GM18502 (cell line): ENCODE data around the gene MED12.

Experiments
- ATAC-seq: cut with Tn5 transposase; IDR thresholded peaks from one replicate; pipeline ENCODE4 v1.9.1; 2021; ENCODE audit warnings: mild to moderate bottlenecking; ENCODE audit not compliant: unreplicated experiment, poor library complexity

MED12 gene

GRCh38 chrX:71118032-71118984 lies at the start of gene MED12:
Gene MED12, plus strand, starts transcription at chrX:71118596. Its CDS starts 159 bp downstream, at chrX:71118755.
- ATAC-seq: peak; percentile 86

- ATAC-seq: no peak
Measured at GRCh38 chrX:71070531-71070930, 47.9 kb upstream of the MED12 start.

GRCh38 chrX:71081330-71082123 lies 36.9 kb upstream of the MED12 start:
- no peak for ATAC-seq

GRCh38 chrX:71082124-71082647 lies 36.2 kb upstream of the MED12 start:
- no peak for ATAC-seq

- ATAC-seq: no peak
Measured at GRCh38 chrX:71082822-71083221, 35.6 kb upstream of the MED12 start.

GRCh38 chrX:71085900-71086299 lies 32.5 kb upstream of the MED12 start:
- no peak for ATAC-seq

GRCh38 chrX:71091263-71091662 lies 27.1 kb upstream of the MED12 start:
- ATAC-seq: no peak

- no peak for ATAC-seq
Measured at GRCh38 chrX:71095033-71095432, 23.4 kb upstream of the MED12 start.

GRCh38 chrX:71095555-71095980 lies 22.8 kb upstream of the MED12 start, which contains the start of gene FOXO4:
Gene FOXO4, plus strand, starts transcription at chrX:71095851. Its CDS starts 678 bp downstream, at chrX:71096529.
- peak; percentile 76 for ATAC-seq

GRCh38 chrX:71095981-71096759 lies 22.2 kb upstream of the MED12 start:
- ATAC-seq: peak; percentile 35

GRCh38 chrX:71096760-71097032 lies 21.7 kb upstream of the MED12 start:
- no peak for ATAC-seq

GRCh38 chrX:71098302-71098701 lies 20.1 kb upstream of the MED12 start:
- ATAC-seq: peak; percentile 34

- ATAC-seq: no peak
Measured at GRCh38 chrX:71098951-71099506, 19.4 kb upstream of the MED12 start.

- ATAC-seq: no peak
Measured at GRCh38 chrX:71099736-71100135, 18.7 kb upstream of the MED12 start.

GRCh38 chrX:71100581-71101505 lies 17.6 kb upstream of the MED12 start:
- no peak for ATAC-seq

GRCh38 chrX:71102292-71102691 lies 16.1 kb upstream of the MED12 start:
- ATAC-seq: no peak

- ATAC-seq: no peak
Measured at GRCh38 chrX:71103110-71103983, 15.0 kb upstream of the MED12 start.

- no peak for ATAC-seq
Measured at GRCh38 chrX:71105628-71106027, 12.8 kb upstream of the MED12 start.
